Measurements from ENCODE around the gene IL2RA. TPM values are rescaled to one million over a fixed set of nuclear protein-coding genes. Genes with fewer than 3 reads are reported as not detected.

Gene IL2RA
- total RNA-seq, 4 donors from 2014 or later, result 0.70 to 16.5 (median 1.9) TPM

DNA sequence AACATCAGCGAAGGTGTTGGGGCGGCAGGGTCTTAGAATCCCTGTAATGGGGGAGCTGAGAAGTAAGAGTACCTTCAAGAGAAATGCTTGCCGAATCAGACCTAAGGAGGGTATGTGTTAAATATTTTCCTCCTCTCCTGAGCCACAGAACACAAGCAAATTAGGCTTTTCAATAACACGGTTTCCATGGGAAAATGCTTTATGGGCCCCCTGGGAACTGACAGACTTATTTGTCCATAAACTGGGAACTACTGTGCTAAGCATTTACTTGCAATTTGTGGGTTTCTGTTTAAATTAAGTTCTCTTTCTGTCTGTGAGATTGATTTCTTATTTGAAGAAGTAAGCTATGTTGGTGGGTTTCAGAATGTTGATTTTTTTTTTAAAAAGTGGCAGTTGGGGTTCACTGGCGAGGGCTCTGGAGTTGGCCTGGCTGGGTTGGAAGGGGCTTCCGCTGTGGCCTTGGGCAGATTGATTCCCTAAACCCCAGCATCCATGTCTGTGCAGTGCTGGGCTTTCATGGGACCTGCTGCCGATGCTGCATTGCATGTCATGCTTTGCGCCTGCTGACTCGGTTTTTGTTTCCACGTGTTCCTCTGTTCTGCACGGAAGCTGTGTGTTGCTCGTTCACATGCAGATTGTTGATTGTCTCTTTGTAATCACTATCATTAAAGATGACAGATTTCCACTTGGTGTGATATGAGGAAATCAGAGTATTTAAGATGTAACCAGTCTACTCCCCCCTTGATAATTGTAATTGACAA lies 33.8 kb upstream of the IL2RA start:
- Histone ChIP-seq H3K27me3 (no peaks in the 10 kb centered on the region), H3K4me1 (peaks cover 0 to 17% (median 6%) of the 10 kb centered on the region in 4 donors), H3K36me3 (peaks cover 0 to 24% (median 0%) of the 10 kb centered on the region in 3 donors), H3K4me3 (no peak overlapping the region), H3K27ac (no peak overlapping the region), H3K9me3 (no peaks in the 10 kb centered on the region)
- DNase-seq, result no peak
- TF ChIP-seq, protein P1, sequence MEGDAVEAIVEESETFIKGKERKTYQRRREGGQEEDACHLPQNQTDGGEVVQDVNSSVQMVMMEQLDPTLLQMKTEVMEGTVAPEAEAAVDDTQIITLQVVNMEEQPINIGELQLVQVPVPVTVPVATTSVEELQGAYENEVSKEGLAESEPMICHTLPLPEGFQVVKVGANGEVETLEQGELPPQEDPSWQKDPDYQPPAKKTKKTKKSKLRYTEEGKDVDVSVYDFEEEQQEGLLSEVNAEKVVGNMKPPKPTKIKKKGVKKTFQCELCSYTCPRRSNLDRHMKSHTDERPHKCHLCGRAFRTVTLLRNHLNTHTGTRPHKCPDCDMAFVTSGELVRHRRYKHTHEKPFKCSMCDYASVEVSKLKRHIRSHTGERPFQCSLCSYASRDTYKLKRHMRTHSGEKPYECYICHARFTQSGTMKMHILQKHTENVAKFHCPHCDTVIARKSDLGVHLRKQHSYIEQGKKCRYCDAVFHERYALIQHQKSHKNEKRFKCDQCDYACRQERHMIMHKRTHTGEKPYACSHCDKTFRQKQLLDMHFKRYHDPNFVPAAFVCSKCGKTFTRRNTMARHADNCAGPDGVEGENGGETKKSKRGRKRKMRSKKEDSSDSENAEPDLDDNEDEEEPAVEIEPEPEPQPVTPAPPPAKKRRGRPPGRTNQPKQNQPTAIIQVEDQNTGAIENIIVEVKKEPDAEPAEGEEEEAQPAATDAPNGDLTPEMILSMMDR (IDR thresholded peaks at IDR 0.05), result no peak
- no peak for TF ChIP-seq POLR2A (IDR thresholded peaks at IDR 0.05)

DNA sequence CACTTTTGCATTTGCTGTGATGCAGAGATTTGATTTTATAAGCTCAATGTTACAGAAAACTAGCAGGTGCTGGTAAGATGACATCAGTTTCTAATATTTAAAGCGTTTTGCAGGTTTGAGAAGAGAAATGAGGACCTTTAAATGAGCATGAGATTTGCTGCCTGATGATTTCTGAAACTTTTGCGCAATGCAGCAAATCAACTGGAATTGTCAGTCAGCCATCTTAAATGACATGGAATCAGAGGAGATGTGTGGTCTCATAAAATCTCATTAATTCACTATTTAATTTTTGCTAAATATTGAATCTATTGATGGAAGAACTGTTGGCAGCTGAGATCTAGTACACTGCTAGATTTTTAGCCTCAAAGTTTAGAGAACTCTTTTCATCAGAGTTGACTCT lies 30.6 kb upstream of the IL2RA start:
- Histone ChIP-seq H3K36me3 (peaks cover 0 to 10% (median 0%) of the 10 kb centered on the region in 3 donors), H3K9me3 (no peaks in the 10 kb centered on the region), H3K27me3 (no peaks in the 10 kb centered on the region), H3K4me1 (peaks cover 0 to 33% (median 14%) of the 10 kb centered on the region in 4 donors), H3K27ac (no peak overlapping the region), H3K4me3 (no peak overlapping the region)
- DNase-seq, result no peak
- TF ChIP-seq POLR2A (IDR thresholded peaks at IDR 0.05), result no peak
- TF ChIP-seq, protein P1 (IDR thresholded peaks at IDR 0.05), result no peak

DNA sequence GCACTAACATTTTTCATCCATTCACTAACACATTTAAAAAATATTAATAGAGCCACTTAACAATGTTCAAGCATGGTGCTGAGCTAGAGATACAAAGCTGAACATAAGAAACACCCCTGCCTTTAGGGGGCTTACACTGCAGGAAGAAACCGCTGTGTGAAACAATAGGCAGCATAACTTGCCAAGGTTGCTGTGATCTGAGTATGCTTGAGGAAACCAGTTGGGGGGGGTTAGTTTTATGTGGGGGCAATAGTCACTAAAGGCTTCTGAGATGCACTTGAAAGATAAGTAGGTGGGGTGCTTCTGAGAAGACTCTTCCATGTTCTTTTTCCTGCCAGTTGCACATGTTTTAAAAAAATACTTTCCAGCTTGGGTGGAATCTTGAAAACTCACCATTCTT lies 29.5 kb upstream of the IL2RA start:
- no peaks in the 10 kb centered on the region for H3K27me3 ChIP-seq
- H3K4me3 ChIP-seq, result no peak overlapping the region
- no peak overlapping the region for H3K27ac ChIP-seq
- no peaks in the 10 kb centered on the region for H3K9me3 ChIP-seq
- peaks cover 0 to 33% (median 15%) of the 10 kb centered on the region in 4 donors for H3K4me1 ChIP-seq
- H3K36me3 ChIP-seq, result no peaks in the 10 kb centered on the region
- no peak for DNase-seq
- no peak for TF ChIP-seq POLR2A (IDR thresholded peaks at IDR 0.05)
- TF ChIP-seq, protein P1 (IDR thresholded peaks at IDR 0.05), result no peak

DNA sequence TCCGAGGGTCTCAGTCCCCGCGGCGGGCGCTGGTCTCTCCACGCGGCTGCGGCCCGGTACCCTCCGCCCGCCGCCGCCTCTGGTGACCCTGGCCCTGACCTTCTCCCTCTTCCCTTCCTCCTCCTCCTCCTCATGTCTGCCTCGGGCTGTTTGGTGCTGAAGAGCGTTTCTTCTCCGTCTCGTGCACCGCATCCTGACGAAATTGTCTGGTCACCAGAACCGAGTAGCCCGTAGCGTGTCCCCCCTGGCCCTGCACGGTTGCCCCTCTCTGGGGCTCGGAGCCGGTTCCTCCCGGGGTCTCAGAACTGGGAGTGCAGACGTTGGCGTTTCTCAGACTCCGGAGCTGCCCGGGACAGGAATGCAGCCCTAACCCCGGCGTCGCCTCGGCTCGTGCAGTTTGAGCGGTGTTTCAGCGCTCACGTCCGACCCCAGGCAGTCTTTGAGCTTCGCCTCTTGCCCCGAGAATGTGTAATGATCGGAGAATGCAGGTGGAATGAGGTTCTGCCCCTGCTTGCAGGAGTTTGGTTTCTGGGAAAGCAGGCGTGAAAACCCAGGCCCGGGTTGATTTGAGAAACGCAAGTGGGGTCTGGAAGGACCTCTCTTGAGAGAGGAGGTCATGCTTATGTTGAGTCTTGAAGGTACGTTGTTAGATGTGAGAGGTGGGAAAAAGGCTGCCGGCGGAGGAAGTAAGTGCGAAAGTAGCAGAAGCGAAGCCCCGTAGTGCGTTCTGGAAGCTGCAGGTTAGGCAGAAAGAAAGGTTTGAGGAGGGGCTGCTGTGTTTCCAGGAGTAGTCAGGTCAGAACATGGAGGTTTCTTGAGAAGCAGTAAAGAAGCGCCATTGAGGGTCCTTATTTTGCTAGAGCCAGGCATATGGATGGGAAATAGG lies 27.4 kb upstream of the IL2RA start:
- Histone ChIP-seq H3K4me1 (peaks cover 0 to 25% (median 20%) of the 10 kb centered on the region in 4 donors), H3K36me3 (no peaks in the 10 kb centered on the region), H3K4me3 (peak overlapping the region; percentile 94 to 99 (median 98)), H3K27ac (peak overlapping the region; percentile 89 to 95 (median 92)), H3K9me3 (no peaks in the 10 kb centered on the region), H3K27me3 (no peaks in the 10 kb centered on the region)
- no peak for TF ChIP-seq POLR2A (IDR thresholded peaks at IDR 0.05)
- TF ChIP-seq, protein P1 (IDR thresholded peaks at IDR 0.05), result no peak
- peak in 1 of 3 donors; percentile 61 for DNase-seq

- H3K4me3 ChIP-seq, result peak within 1 kb of the TSS; percentile 94 to 99 (median 98)
- H3K4me1 ChIP-seq, result peaks cover 0 to 25% (median 20%) of the 10 kb centered on the region in 4 donors
- H3K36me3 ChIP-seq, result no peaks in the 10 kb centered on the region
- DNase-seq, result peak; percentile 96 to 99 (median 98)
- peak within 1 kb of the TSS; percentile 89 to 95 (median 92) for H3K27ac ChIP-seq
- H3K9me3 ChIP-seq, result no peaks in the 10 kb centered on the region
- TF ChIP-seq POLR2A (IDR thresholded peaks at IDR 0.05), result peak in 1 of 2 donors; percentile 80
- TF ChIP-seq, protein P1 (IDR thresholded peaks at IDR 0.05), result peak; percentile 100
- H3K27me3 ChIP-seq, result no peaks in the 10 kb centered on the region
These were observed 26.7 kb upstream of the IL2RA start, which contains the start of gene RBM17 for GRCh38 chr10:6088721-6089333. TSS of gene RBM17 (plus strand) at chr10:6089034. CDS start at chr10:6097066, 8,032 bp downstream.

Data from Peyer's patch (tissue), 4 donors.